GM12878 (cell line): ENCODE data around the gene CEP135. TPM values are rescaled to one million over a fixed set of nuclear protein-coding genes. Genes with fewer than 3 reads are reported as not detected.
"Not testable (repeated sequence)": the region's sequence is repeated elsewhere in the genome, so short reads cannot be mapped to it uniquely, and the experiment has no call there.

ENCODE experiments used
- ATAC-seq: fragments of 200-7000 bp; cut with Tn5 transposase; 3 replicates; pipeline ENCODE4 v1.9.1; 2020; ENCODE audit warnings: mild to moderate bottlenecking, moderate library complexity
- BruUV-seq: library from RNA; stranded (reverse); fragments of 400-500 nt; replicated peaks from 2 replicates; lab custom pipeline; 2021; lab: Mats Ljungman, UMichigan
- CTCF ChIA-PET: fragments of 300-600 bp; sonication (Branson Sonifier 250); formaldehyde crosslinking; extraction: SDS; loops from one replicate; lab custom pipeline; 2021; ENCODE audit warnings: inconsistent platforms; lab: Yijun Ruan, JAX
- POLR2A ChIA-PET: fragments of 350-600 bp; formaldehyde crosslinking; extraction: SDS; loops from one replicate; lab custom pipeline; 2021; ENCODE audit warnings: inconsistent platforms; lab: Charles Lee
- RAD21 ChIA-PET: fragments of 300-600 bp; sonication (Branson Sonifier 250); formaldehyde crosslinking; loops from one replicate; lab custom pipeline; 2023; ENCODE audit warnings: antibody characterized with exemption; ENCODE audit not compliant: unreplicated experiment; lab: Charles Lee
- SMC1A ChIA-PET: fragments of 300-600 bp; sonication (Branson Sonifier 250); formaldehyde crosslinking; loops from one replicate; lab custom pipeline; 2023; ENCODE audit not compliant: unreplicated experiment, uncharacterized antibody; lab: Charles Lee
- DNase-seq: peaks from one replicate; pipeline ENCODE4 v3.0.0-alpha.2; 2011; ENCODE audit warnings: low read depth, low spot score
- FAIRE-seq: peaks from 3 replicates; lab custom pipeline; 2011; peaks lifted over from hg19 to GRCh38; lab: Jason Lieb, UNC
- H2AFZ ChIP-seq: 2 replicates; pipeline ENCODE4 v1.6.0; 2011; ENCODE audit warnings: low read depth, low read length, control low read depth; ENCODE audit not compliant: control insufficient read depth
- H3K27ac ChIP-seq: 2 replicates; pipeline ENCODE4 v1.5.1; 2011; ENCODE audit warnings: control low read depth; ENCODE audit not compliant: control insufficient read depth, insufficient read depth
- H3K27me3 ChIP-seq, 2 experiments: replicated peaks in 1 of 2; 2 replicates each; pipeline versions ENCODE4 v1.6.0 to v1.6.1; 2011; ENCODE audit warnings: low read length in 1 of 2; ENCODE audit not compliant: control insufficient read depth in 2 of 2, insufficient read depth in 2 of 2
- H3K36me3 ChIP-seq, 2 experiments: 2 replicates each; pipeline ENCODE4 v1.5.1; 2011; ENCODE audit warnings: low read length in 1 of 2; ENCODE audit not compliant: control insufficient read depth in 2 of 2, insufficient read depth in 2 of 2
- H3K4me1 ChIP-seq: 2 replicates; pipeline ENCODE4 v1.6.1; 2011; ENCODE audit warnings: mild to moderate bottlenecking, low read length, moderate library complexity, mixed read lengths; ENCODE audit not compliant: control insufficient read depth, insufficient read depth
- H3K4me2 ChIP-seq: 2 replicates; pipeline ENCODE4 v1.6.0; 2011; ENCODE audit warnings: control low read depth; ENCODE audit not compliant: control insufficient read depth, insufficient read depth
- H3K4me3 ChIP-seq: fragments of 200-600 bp; sonication (generic); 2 replicates; pipeline ENCODE4 v1.5.1; 2016
- H3K79me2 ChIP-seq: 2 replicates; pipeline ENCODE4 v1.6.0; 2011; ENCODE audit warnings: low read length; ENCODE audit not compliant: control insufficient read depth, insufficient read depth
- H3K9ac ChIP-seq: 2 replicates; pipeline ENCODE4 v1.8.0; 2011; ENCODE audit warnings: low read length, control low read depth, mixed read lengths; ENCODE audit not compliant: control insufficient read depth, insufficient read depth
- H3K9me3 ChIP-seq: replicated peaks from 3 replicates; pipeline ENCODE4 v1.5.1; 2011; ENCODE audit warnings: mild to moderate bottlenecking, low read length; ENCODE audit not compliant: control insufficient read depth, insufficient read depth
- H4K20me1 ChIP-seq: 2 replicates; pipeline ENCODE4 v1.6.0; 2011; ENCODE audit not compliant: control insufficient read depth, insufficient read depth
- ESRRA ChIP-seq: IDR thresholded peaks from 2 replicates; pipeline ENCODE4 v1.6.1; 2012; ENCODE audit warnings: mild to moderate bottlenecking, low read length, improper control_type of control experiment
- MTA3 ChIP-seq: IDR thresholded peaks from 2 replicates; pipeline ENCODE4 v1.6.1; 2012; ENCODE audit warnings: low read length, inconsistent platforms, borderline replicate concordance
- SREBF1 ChIP-seq: IDR thresholded peaks from 2 replicates; pipeline ENCODE4 v1.6.1; 2012; ENCODE audit warnings: mild to moderate bottlenecking, low read length
- whole genome bisulfite sequencing: methylation state at CpG from one replicate; pipeline ENCODE4 v1.1.6; 2016; ENCODE audit warnings: low lambda C conversion rate; ENCODE audit not compliant: insufficient replicate concordance, insufficient coverage; ENCODE audit errors: missing lambda C conversion rate; 5-methylcytosine and 5-hydroxymethylcytosine counted together
- in situ Hi-C: fragments of 300-500 bp; cut with MboI; formaldehyde crosslinking; loops from 9 replicates; pipeline ENCODE4 v1.14.3; 2018; ENCODE audit warnings: mixed read lengths
- intact Hi-C: fragments of 100-400 bp; cut with micrococcal nuclease; formaldehyde crosslinking; loops from one replicate; pipeline ENCODE4 v1.14.2; 2022; ENCODE audit not compliant: unreplicated experiment
- polyA plus RNA-seq, 11 experiments: library from polyadenylated mRNA; depleted of rRNA in 4 of 11; unstranded in 6 of 11; stranded (reverse) in 5 of 11; fragments of >200 nt; fragmentation: Nextera tagmentation in 4 of 11; fragmentation: Illumina TruSeq in 1 of 11; extraction: Ambion mirVana in 4 of 11; extraction: Trizol in 1 of 11; gene quantifications; 1 replicate in 1 of 11; 2 replicates in 10 of 11; pipeline versions ENCODE4 v1.2.1 to v1.2.3, GENCODE V29; 2011 to 2016; ENCODE audit warnings: inconsistent platforms in 2 of 11, missing spikeins in 2 of 11, low read depth in 1 of 11
- total RNA-seq, 4 experiments: library from RNA; depleted of rRNA in 3 of 4; stranded (reverse); fragments of >200 nt in 3 of 4; fragmentation: Illumina TruSeq in 1 of 4; extraction: Trizol in 1 of 4; gene quantifications; 2 replicates each; pipeline versions ENCODE4 v1.2.1 to v1.2.3, GENCODE V29; 2013 to 2021

CEP135 gene
- total and polyA plus RNA-seq, 10 of the 15 experiments (the other 5 are each of a cell fraction or from before 2014, with no cell fraction given): 2.9 to 13.6 (median 10.1) TPM

- in situ Hi-C loops (no loop called here), intact Hi-C loops (no loop called here)
- POLR2A ChIA-PET: no interaction called here
- Histone ChIP-seq H3K27ac (no peak overlapping the region), H3K27me3 (no peaks in the 10 kb centered on the region), H3K79me2 (no peaks in the 10 kb centered on the region), H3K9me3 (no peaks in the 10 kb centered on the region), H3K36me3 (peaks cover 0 to 3% of the 10 kb centered on the region in 2 experiments; a peak in 2 of 4 replicates), H3K4me3 (no peak overlapping the region), H3K4me1 (no peaks in the 10 kb centered on the region), H4K20me1 (no peaks in the 10 kb centered on the region), H3K9ac (no peak overlapping the region), H3K4me2 (no peak overlapping the region), H2AFZ (no peak overlapping the region)
- BruUV-seq: no TSS peak
- RAD21 ChIA-PET: no interaction called here
- FAIRE-seq (no peak), DNase-seq (no peak), ATAC-seq (no peak)
- TF ChIP-seq SREBF1 (no peak), ESRRA (no peak), MTA3 (no peak)
- CTCF ChIA-PET: interaction anchor here (0.8 to 2.7 kb wide), 5 partner anchors 8 to 335 kb away, joined by 3 to 14 read pairs (median 5); no protein-coding TSS in a partner anchor
- SMC1A ChIA-PET: interaction anchor here (0.7 to 2.4 kb wide), 5 partner anchors 9 to 16 kb away, joined by 3 to 14 read pairs (median 4); no protein-coding TSS in a partner anchor
- WGBS: 87% methylated on average over 4 of the region's 4 CpGs
Measured at GRCh38 chr4:55965585-55965984, 16.8 kb downstream of the CEP135 start.

- H3K27me3 ChIP-seq, RAD21 ChIA-PET, in situ Hi-C loops, DNase-seq, H3K9ac ChIP-seq, H3K79me2 ChIP-seq, H3K4me1 ChIP-seq, POLR2A ChIA-PET, H4K20me1 ChIP-seq, H2AFZ ChIP-seq, BruUV-seq, H3K9me3 ChIP-seq, H3K27ac ChIP-seq, H3K36me3 ChIP-seq, ATAC-seq, intact Hi-C loops, H3K4me2 ChIP-seq, FAIRE-seq, H3K4me3 ChIP-seq: not testable (repeated sequence)
- 97% methylated on average over 5 of the region's 5 CpGs for WGBS
- CTCF ChIA-PET: interaction anchor here (2.7 kb wide), 1 partner anchor 10 kb away, joined by 14 read pairs; no protein-coding TSS in a partner anchor
- SMC1A ChIA-PET: interaction anchor here (2.4 kb wide), 1 partner anchor 12 kb away, joined by 14 read pairs; no protein-coding TSS in a partner anchor
Measured at GRCh38 chr4:55966324-55966723, 17.6 kb downstream of the CEP135 start.
